GM18858 (cell line): ENCODE results near the gene DOCK8.
"Not testable (repeated sequence)": the region's sequence is repeated elsewhere in the genome, so short reads cannot be mapped to it uniquely, and the experiment has no call there.

Experiments
- ATAC-seq: cut with Tn5 transposase; IDR thresholded peaks from one replicate; pipeline ENCODE4 v1.9.1; 2021; ENCODE audit not compliant: unreplicated experiment

DOCK8 gene

DNA sequence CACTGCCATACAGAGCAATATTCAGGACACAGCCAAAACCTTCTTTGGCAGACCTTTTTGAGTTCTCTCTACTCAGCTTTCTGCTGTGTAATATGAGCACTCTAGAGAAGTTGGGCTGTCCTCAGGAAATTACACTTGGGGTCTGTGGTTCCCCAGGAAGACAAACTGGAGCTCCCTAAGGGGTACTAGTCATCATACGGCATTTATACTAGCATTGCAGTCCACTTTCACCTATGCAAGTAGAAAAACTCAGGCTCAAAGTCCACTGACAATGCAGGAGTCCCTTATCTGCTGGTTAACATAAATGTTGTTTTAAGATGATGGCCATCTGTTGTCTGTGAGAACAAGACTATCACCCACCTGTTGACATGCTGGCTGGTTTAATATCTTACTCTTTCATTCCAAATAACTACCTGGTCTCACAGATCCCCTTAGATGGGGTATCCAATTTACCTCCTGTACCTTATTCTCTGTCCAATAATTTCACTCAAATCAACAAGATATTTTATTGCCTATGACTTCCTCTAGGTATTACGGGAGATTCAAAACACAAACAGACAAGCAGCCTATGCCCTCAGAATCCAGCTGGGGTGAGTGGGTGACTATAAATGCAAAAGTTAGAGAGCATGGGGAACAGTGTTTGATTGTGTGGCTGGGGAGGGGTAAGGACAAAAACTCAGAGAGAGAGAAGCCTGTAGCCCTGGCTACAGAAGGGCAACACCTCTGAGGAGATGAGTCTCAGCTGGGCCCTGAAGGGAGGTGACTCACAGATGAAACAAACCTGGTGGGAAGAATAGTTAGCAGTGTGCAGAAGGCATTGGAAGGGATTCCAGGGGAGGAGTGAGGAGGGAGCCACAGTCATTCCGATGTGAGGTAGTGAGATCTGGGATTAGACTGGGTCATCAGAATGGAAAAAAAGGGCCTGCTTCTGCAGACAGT lies 10.2 kb downstream of the DOCK8 start:
- no peak for ATAC-seq

DNA sequence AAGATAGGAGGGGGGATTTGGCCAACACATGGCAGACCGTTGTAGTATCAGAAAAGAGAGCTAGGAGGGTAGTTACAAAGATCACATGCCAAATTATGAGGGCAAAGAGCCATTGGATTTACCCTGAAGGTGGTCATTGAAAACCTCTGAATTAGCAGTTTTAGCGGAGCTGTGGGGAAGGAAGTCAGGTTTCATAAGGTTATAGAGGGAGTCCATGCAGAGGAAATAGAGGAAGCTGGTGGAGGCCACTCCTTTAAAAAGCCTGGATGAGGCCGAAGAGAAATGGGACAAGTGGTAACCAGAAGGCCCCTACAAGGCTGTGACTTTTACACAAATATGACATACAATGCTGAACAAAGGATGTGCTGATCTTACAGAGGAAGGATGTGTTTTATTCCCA lies 13.2 kb downstream of the DOCK8 start:
- ATAC-seq: no peak

DNA sequence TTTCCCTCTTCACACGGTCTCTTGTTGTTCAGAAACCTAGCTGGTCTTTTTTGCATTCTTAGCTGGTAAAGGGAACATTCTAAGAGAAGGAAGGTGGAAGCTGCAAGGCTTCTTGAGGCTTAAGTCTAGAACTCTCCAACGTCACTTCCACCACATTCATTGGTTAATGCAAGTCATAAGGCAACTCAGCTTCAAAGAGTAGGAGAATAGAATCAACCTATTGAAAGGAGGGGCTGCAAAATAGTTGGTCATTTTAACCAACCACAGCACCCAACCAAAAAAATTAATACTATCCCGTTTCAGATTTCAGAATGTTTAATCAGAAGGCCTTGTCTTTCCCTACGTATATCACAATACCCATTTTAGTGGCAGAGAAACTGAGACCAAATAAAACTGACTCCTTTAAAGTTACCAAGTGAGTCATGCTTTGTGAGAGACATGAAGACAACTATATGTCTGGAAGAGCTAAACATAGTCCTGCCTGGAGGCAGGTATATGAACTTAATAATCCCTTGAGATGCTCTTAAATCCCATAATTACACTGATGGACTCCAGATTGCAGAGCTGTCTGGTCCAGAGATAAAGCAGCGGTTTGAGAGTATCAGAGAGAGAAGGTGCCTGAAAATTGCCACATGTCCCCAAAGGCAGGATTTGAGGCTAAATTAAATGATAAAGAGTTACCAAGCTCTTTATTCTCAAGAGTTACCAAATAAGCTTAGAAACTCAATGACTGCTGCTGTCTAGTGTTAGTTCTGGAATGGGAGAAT lies 14.4 kb downstream of the DOCK8 start:
- no peak for ATAC-seq

DNA sequence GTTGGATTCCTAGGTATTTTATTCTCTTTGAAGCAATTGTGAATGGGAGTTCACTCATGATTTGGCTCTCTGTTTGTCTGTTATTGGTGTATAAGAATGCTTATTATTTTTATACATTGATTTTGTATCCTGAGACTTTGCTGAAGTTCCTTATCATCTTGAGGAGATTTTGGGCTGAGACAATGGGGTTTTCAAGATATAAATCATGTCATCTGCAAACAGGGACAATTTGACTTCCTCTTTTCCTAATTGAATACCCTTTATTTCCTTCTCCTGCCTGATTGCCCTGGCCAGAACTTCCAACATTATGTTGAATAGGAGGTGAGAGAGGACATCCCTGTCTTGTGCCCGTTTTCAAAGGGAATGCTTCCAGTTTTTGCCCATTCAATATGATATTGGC lies 17.0 kb downstream of the DOCK8 start:
- not testable (repeated sequence) for ATAC-seq

DNA sequence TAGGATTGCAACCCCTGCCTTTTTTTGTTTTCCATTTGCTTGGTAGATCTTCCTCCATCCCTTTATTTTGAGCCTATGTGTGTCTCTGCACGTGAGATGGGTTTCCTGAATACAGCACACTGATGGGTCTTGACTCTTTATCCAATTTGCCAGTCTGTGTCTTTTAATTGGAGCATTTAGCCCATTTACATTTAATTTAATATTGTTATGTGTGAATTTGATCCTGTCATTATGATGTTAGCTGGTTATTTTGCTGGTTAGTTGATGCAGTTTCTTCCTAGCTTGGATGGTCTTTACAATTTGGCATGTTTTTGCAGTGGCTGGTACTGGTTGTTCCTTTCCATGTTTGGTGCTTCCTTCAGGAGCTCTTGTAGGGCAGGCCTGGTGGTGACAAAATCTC lies 19.0 kb downstream of the DOCK8 start:
- not testable (repeated sequence) for ATAC-seq

DNA sequence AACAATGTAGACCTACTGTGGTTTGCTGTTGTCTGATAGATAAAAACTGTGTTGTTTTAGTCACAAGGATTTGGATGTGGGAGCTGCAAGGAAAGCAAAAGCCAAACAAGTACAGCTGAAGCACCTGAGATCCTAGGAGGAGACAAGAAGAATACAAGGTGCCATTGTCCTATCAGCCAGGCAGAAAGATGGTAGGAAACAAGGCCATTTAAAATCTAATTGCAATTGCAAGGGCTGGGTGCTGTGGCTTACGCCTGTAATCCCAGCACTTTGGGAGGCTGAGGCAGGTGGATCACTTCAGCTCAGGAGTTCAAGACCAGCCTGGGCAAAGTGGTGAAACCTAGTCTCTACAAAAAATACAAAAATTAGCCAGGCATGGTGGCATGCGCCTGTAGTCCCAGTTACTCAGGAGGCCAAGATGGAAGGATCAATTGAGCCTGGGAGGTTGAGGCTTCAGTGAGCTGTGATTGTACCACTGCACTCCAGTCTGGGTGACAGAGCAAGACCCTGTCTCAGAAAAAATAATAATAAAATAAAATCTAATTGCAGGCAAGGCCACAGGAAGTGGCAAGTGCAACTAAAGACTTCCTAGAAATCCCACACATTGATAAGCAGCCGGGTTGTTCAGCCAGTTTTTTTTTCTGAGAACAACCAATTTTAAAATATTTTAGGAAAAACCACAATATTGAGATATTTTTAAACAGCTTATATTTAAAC lies 22.6 kb downstream of the DOCK8 start:
- no peak for ATAC-seq

DNA sequence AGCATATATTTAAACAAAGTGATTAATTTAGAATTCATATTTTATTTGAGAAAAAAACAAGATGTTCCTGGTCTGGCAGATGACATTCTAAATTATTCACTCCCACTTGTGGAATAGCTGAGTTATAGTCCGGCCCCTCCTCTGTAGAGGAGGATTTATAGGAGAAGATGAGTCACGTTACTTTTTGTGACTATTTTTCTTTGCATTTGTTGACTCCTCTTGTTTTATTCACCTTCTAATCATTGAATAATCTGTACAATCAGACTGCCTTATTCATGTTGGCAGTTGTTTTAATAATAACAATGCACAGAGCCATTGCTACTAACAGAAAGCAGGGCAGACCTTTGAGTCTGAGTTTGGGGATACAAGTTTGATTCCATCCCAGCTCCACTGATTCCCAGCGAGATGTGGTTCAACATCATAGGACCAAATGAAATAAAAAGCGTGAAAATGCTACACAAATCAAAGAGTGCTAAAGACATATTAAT lies 23.2 kb downstream of the DOCK8 start:
- ATAC-seq: no peak

DNA sequence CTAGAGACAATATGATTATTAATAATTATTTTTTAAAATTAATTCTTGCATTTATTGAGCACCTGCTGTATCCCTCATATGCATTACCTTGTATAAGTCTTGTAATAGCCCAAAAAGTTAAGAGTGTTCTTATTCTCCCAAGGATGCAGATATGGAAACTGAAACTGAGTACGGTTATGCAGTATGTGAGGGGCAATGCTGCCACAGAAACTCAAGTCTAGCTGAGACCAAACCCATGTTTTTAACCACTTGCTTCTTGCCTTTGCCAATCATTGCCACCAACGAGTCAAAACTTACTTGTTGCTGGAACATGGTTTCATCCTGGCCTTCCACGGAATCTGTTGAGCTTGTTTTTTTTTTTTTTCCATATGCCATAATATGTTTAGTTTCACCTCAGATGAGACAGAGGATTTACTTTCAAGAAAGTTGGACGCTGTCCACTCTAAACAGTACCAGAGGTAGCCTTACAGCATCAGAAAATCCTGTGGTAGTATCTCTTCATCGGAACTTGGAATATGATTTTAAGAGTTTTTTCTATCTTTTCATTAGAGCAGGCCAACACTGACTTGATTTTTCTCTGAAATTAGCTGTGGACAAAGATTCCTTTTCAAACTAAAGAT lies 27.9 kb downstream of the DOCK8 start:
- ATAC-seq: no peak

DNA sequence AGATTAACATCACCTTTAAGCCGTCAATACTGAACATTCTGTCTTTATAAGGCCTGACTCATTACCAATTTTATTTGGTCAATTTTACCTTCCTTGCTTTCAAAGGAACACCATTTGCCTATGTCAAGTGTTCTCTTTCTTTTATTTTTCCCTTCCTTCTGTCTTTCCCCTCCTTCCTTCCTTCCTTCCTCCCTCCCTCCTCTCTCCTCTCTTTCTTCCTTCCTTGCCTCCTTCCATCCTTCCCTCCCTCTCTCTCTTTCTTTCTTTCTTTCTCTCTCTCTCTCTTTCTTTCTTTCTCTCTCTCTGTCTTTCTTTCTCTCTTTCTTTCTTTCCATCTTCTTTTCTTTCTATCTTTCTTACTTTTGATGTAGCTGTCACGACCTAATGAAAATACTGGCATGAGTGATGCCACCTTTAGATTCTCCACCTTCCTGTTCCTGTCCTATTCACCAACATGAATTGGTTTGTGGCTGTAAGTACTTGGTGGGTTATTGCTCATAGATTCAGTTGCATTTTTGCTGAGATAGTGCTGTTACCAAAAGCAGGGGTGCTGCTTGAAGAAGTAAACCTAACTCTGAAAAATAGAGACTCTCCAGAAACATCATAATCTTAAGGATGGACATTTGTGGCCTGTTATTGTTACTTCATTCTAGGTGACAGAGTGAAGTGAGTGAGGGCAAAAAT lies 33.8 kb downstream of the DOCK8 start:
- no peak for ATAC-seq

DNA sequence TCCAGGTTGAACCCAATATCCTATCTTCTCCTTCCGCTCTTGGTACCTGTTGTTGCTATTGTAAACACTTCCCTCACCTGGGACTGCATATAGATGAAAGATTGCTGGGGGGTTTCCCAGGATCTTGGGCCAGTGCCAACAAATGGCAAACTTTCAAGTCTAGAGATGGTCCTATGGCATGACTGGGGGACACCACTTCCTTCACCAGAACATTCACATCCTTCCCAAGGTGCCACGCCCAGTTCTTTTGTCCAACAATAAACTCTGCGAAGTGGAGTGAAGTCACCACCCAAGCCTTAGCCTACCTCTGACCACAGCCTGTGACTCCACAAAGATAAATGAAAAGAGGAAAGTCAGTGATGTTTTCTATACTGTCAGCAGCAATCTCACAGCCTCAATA lies 34.4 kb downstream of the DOCK8 start:
- ATAC-seq: no peak

DNA sequence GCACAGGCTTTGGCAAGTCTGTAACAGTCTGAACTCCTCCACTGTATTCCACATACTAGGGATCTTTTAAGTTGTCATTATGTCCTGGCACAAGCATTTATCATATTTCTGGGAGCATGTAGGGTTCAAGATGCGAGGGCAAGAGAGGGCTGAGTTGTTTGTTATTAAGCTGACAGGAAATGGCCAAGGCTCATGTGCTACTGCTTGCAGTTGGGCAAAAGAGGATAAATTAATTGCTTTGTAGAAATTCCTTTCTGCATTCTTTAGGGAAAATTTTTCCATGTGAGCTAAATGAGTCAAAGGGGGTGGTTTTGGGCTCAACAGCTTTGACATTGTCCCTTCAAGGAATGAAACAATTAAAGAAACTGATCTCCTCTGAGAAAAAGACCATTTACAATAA lies 35.4 kb downstream of the DOCK8 start:
- ATAC-seq: no peak

DNA sequence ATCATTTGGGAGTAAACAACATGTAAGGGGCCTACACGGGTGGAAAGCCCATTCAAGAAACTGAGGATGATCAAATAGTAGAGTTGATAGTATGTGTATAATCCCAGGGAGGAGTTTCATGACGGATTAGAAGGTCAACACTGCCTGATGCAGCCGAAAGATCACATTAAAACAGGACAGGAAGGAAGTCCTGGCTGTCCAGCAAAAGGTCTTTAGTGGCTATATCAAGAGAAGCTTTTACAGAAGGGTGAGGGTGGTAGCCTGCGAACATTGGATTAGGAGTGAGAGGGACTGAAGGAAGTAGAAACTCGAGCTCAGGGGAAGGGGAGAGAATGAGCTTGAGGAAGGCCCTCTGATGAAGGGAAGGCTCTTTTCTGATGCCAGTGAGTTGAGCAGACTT lies 36.0 kb downstream of the DOCK8 start:
- no peak for ATAC-seq

DNA sequence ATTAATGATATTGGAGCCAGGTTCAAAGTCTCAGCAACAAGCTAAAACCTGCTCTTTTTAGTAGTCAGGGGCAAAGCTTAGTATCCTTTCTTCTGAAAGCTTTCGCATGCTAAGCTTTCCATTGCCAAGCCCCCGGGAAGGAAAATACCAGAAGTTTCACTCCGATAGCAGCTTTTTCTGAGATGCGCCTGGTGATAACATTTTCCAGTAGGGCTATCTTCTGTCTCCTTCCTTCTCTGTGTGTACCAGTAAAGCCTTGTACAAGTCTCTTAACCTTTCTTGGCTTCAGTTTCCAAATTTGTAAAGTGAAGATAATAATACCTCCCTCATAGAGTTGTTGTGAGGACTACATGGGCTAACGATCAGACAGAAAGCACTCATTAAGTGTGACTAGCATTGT lies 36.7 kb downstream of the DOCK8 start:
- no peak for ATAC-seq

DNA sequence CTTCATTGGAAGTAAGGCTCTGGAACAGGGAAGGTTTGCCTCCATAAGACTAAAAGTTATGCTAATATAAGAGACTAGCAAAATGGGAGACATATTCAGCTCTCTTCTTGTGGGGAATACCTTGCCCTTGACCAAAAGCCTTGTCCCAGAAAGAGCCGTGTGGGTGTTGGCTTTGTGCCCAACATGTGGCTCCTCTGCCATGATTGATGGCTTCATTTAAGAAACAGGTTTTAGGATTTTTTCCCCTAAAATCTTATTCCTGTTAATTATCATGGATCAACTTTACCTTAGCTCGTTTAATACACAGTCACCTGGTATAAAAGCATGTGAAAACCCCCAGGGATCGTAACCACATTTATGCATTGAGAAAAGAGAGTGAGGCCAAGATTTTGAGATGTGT lies 38.9 kb downstream of the DOCK8 start:
- no peak for ATAC-seq

DNA sequence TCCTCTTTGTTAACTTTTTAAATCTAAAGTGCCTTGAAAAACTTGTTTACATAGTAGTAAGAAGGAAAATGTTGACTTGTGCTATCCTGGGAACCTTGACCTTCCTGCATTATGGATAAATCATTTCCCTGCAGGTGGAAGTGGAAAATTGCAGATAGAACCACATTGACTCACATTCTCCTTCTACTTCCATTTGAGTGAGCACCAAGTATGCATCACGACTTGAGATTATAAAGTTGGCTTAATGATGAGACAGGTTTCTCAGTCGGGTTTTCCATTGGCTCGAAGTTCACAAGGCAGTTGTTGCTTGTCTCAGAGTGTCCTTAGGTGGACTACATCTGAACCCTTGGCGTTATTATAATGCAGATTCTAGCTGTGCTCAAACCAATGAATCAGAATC lies 39.9 kb downstream of the DOCK8 start:
- ATAC-seq: no peak

DNA sequence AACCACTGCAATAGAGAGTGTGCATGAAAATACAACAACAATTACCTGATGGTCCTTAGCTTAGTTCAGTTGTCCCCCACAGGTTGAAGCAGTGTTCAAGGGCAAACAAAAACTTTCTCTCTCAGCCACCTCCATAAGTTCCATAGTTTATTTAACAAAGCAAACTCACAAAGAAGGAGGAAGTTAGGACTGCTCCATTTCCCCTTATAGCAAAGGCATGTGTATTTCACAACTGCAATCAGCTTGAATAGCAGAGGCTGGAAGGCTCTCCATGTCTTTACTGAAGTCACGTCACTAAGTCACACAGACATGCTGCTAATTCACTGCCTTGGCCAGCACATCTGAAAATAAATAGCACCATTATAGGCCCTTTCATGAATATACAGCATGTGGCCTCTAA lies 43.3 kb downstream of the DOCK8 start:
- no peak for ATAC-seq

DNA sequence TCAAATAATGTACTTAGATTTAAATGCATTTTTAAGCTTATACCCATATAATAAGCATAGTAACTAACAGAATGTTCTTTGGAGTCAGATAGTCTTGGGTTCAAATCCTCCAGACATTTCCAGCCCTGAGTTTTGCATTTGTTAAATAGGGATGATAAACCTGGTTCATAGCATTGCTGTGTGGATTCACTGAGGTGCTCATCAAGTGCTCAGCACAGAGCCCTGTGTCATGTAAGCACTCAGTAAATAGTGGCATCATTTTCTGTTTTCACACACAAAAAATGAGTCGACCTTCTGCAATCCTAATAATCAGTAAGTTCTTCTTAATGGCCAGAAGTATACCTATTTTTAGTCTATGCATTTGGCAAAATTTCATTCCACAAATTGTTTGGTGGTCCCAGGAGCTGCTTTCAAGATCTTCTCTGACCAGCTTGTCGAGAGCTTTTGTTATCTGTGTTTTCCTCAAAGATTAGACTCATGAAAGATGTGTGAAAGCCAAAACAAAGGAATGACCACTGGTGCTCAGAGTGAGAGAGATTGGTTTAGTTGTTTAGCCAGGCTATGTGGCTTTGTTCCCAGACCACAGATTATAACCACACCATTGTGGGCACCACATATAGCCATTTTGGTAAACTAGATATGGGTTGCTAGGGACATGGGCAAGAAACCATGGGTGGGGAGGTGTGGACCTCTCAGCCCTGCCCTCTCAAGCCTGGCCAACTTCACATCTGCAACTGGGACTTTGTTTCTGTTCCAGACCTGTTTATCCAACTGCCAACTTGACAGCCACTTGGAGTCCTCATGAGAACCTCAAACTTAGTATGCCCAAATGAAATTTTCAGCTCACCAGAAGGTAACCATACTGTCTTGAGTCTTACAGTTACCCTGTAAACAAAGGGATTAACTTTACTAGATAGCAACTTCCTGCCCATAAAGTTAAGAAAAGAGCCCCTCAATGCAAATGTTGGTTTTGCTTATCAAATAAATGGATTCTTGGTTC lies 45.0 kb downstream of the DOCK8 start:
- no peak for ATAC-seq

DNA sequence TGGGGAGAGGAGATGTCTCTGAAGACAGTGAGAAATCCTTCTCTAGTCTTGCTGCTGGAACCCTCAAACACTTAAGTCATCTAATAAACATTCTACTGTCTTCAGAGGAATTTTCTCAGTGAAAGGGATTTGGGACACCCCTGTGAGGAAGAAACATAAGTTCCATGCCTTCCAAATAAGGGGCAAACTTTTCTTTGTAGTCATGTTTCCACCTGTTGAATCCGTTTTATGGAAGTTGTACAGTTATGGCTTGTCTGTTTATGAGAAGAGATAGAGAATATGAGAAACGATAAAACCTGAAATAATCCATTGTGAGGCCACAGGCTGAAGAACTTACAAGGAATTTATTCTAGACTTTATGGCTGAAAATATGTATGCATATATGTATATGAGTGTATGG lies 49.6 kb downstream of the DOCK8 start:
- ATAC-seq: no peak

DNA sequence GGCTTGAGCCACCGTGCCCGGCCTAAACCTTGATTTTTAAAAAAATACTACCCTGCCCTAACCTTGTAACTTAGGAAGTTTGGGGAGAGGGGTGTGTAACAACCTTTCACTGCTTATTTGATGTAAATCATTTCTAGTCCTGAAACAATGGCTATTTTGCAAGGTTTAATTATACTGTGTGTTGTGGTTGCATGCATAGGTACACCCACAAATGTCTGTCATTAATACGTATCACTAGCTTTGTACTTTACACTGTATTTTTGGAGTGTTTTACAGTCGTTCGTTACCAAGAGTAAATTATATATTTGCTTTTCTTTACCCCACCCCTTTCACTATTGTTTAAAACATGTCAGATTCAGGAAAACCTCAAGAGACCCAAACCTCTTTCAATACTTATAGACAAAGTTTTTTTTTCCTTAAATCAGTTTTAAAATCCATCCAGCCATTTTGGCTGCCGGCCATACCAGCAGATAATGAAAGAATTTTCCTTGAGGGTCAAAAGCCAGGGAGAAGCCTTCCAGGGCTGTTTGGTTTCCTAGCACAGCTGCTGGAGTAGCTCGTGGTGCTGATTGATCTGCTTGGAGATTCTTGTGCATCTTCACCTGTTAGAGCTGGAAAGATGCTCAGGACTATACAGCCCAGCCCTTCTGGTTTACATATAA lies 50.7 kb downstream of the DOCK8 start:
- ATAC-seq: no peak
